Adrenal gland (tissue), 5 donors: ENCODE results near the gene EHMT1.

Experiments used
- CTCF ChIP-seq, 6 experiments: fragments of 450-650 bp in 4 of 6; fragments of 200-600 bp in 2 of 6; sonication (generic) in 1 of 6; IDR thresholded peaks; 1 replicate in 5 of 6; 2 replicates in 1 of 6; pipeline versions ENCODE4 v1.5.1 to v1.8.0; 2016 to 2021; ENCODE audit warnings: antibody characterized with exemption in 6 of 6, mild to moderate bottlenecking in 2 of 6, moderate library complexity in 1 of 6
- POLR2A ChIP-seq, 2 donors: fragments of 450-650 bp; IDR thresholded peaks; one replicate each; pipeline ENCODE4 v1.6.1; 2017; ENCODE audit warnings: antibody characterized with exemption in 2 of 2, mild to moderate bottlenecking in 2 of 2, moderate library complexity in 1 of 2
- donor health status: DM: no; HTN: no; CAD: no.

- TF ChIP-seq CTCF (IDR thresholded peaks at IDR 0.05): no peak
- TF ChIP-seq POLR2A (IDR thresholded peaks at IDR 0.05): no peak
These were observed 30.7 kb downstream of the EHMT1 start for GRCh38 chr9:137649553-137649952.
